GM12891 (cell line): ENCODE measurements around the gene ADAMTS4.
A peak's percentile ranks its signal among the peaks of the same experiment; 100 is the strongest.

Experiments
- PAX5 ChIP-seq: IDR thresholded peaks from 2 replicates; pipeline ENCODE4 v1.6.1; 2011; ENCODE audit warnings: low read length, moderate library complexity, mild to moderate bottlenecking; ENCODE audit not compliant: insufficient read depth, severe bottlenecking
- POLR2A ChIP-seq: IDR thresholded peaks from 2 replicates; pipeline ENCODE4 v1.6.1; 2011; ENCODE audit warnings: low read depth, low read length, control low read depth
- POLR2AphosphoS5 ChIP-seq: IDR thresholded peaks from 2 replicates; pipeline ENCODE4 v1.6.1; 2011; ENCODE audit warnings: low read depth, low read length, control low read depth

GRCh38 chr1:161185282-161185682 is 13.6 kb downstream of the ADAMTS4 start:
- TF ChIP-seq POLR2A = peak; percentile 46; the same call in 1 of the 2 replicates
- TF ChIP-seq POLR2AphosphoS5 = no peak
- TF ChIP-seq PAX5 = no peak
